GM12873 (cell line): ENCODE measurements around the gene CST7.

ENCODE experiments used
- CTCF ChIP-seq: IDR thresholded peaks from 2 replicates; pipeline ENCODE4 v1.5.1; 2012; ENCODE audit warnings: low read depth, mild to moderate bottlenecking, moderate library complexity, low read length, control low read depth; ENCODE audit not compliant: insufficient read depth; ENCODE audit errors: missing control alignments

The CST7 gene

DNA sequence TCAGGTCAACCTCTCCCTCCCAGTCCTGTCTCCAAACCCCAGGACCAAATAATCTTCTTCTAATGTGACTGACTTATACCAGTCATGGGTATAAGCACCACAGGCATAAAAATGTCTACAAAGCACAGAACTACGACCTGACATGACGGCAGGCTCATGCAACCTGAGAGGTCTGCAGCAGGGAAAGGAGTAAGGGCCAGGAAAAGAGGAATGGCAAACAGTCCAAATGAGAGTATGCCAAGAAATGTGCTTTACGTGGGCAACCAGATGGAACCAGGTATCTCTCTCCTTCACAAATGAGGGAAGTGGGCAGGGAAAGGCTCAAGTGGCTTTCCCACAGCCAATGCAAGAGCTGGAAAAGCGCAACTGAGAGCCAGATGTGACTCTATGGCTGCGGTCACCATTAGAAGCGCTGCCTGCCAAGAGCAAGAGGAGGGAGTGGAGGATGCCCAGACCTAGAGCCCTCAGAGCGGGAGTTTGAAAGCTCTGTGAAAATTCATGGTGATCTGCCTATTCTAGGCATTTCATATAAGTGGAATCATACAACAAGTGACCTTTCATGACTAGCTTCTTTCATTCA, 37.5 kb downstream of the CST7 start:
- no peak for TF ChIP-seq CTCF

DNA sequence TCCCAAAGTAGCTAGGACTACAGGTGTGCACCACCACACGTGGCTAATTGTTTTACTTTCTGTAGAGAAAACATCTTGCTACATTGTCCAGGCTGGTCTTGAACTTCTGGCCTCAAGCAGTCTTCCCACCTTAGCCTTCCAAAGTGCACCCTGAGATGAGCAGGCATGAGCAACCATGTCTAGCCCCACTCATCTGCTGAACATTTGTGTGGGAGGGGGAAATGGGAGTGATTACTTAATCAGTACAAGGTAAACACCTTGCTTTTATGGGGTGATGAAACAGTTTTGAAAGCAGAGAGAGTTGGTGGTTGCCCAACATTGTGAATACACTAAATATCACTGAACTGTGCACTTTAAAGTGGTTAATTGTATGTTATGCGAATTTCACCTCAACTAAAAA, 38.2 kb downstream of the CST7 start:
- TF ChIP-seq CTCF: no peak

DNA sequence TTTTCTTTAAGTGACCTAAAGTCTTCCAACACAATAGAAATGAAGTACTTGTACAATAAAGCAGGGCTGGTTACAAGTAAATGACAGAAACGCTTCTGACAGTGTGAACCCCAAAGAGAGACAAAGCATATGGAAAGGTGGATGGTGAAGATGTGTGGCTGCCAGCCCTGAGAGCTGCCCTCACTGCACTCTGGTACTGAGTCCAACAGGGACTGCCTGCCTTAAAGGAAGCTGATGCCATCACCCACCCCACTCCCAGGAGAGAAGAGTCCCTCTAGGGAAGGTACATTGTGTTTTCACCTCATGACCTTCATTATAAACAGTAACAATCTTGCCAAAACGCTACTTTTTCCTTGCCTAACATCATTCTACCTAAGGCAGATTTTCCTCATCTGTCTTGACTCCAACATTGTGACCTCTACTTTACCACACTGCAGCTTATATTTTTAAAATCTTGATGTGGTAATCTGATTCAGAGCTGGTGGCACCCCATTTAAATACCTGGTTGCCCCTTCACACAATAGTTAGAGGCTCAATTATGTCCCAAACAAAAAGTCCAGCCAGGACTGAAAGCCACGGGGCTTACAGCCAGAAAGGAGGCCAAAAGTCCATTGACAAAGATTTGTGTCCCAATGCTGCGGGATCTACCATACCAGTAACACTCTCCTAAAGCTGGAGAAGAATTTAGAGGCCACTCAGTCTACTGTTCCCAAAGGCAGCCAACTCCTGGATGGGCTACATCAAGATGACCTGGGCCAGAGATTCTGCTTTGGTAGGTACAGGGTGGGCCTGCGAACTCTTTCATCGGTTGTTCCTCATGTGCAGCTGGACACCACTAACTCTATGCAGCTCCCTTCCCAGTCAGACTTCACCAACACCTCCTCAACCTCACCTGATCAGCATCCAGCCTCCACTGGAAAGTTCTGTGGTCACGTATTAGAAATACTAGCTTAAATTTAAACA, 39.1 kb downstream of the CST7 start:
- no peak for TF ChIP-seq CTCF

DNA sequence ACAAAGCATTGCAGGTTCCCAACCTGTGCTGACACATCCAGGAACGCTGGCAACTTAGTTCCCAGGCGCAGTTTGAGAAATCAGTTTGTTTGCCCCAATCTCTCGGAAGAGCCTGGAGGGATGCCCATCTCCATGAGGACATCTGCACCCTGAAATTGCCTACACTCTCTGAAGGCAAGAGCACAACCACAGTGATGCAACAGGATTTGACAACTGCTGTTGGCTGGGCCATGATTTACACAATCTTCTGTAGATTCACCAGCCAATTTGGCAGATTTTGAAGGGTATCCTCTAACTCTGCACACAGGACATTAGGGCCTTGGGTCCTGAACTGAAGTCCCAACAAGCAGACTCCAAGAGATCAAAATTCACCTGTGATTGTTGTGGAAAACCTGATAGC, 40.1 kb downstream of the CST7 start:
- no peak for TF ChIP-seq CTCF

GRCh38 chr20:24990810-24991252, 41.8 kb downstream of the CST7 start:
- no peak for TF ChIP-seq CTCF

- TF ChIP-seq CTCF: no peak
These were observed 42.9 kb downstream of the CST7 start for GRCh38 chr20:24991897-24992486.
